Kidney epithelial cell (primary cell): ENCODE results near the gene RAPSN. TPM values are rescaled to one million over a fixed set of nuclear protein-coding genes. Genes with fewer than 3 reads are reported as not detected.

Source experiments
- DNase-seq: peaks from one replicate; pipeline ENCODE4 v3.0.0-alpha.2; 2010; ENCODE audit warnings: low read depth
- H3K27me3 ChIP-seq: 2 replicates; pipeline ENCODE4 v1.6.0; 2011; ENCODE audit warnings: low read length; ENCODE audit not compliant: control insufficient read depth, insufficient read depth
- H3K36me3 ChIP-seq: 2 replicates; pipeline ENCODE4 v1.5.1; 2011; ENCODE audit warnings: low read length; ENCODE audit not compliant: control insufficient read depth, insufficient read depth
- H3K4me3 ChIP-seq: 2 replicates; pipeline ENCODE4 v1.5.1; 2011; ENCODE audit warnings: low read depth, mild to moderate bottlenecking, control low read depth, low read length
- CTCF ChIP-seq: IDR thresholded peaks from 2 replicates; pipeline ENCODE4 v1.5.1; 2011; ENCODE audit warnings: mild to moderate bottlenecking, moderate library complexity, low read length, control low read depth, inconsistent platforms; ENCODE audit not compliant: insufficient read depth, poor library complexity, severe bottlenecking
- total RNA-seq: library from RNA; depleted of rRNA; stranded (reverse); fragments of >200 nt; gene quantifications from 2 replicates; pipeline ENCODE4 v1.2.3, GENCODE V29; 2015

The RAPSN gene
- total RNA-seq, 1 donor from 2014 or later = 0.21 TPM

GRCh38 chr11:47410370-47411264 is 38.3 kb downstream of the RAPSN start:
- Histone ChIP-seq H3K27me3 (no peaks in the 10 kb centered on the region), H3K4me3 (no peak overlapping the region), H3K36me3 (peaks cover 3% of the 10 kb centered on the region)
- TF ChIP-seq CTCF = no peak
- DNase-seq = no peak

GRCh38 chr11:47409440-47410369 is 39.2 kb downstream of the RAPSN start:
- no peak for TF ChIP-seq CTCF

GRCh38 chr11:47408598-47409439 is 40.1 kb downstream of the RAPSN start:
- peak overlapping the region; percentile 80 for H3K4me3 ChIP-seq
- no peak for TF ChIP-seq CTCF
- H3K27me3 ChIP-seq = no peaks in the 10 kb centered on the region
- no peaks in the 10 kb centered on the region for H3K36me3 ChIP-seq
- DNase-seq = peak; percentile 57

More at GRCh38 chr11:47409440-47410369, 39.2 kb downstream of the RAPSN start:
- peak overlapping the region; percentile 80 for H3K4me3 ChIP-seq
- H3K27me3 ChIP-seq = no peaks in the 10 kb centered on the region
- peaks cover 2% of the 10 kb centered on the region for H3K36me3 ChIP-seq
- DNase-seq = no peak

- Histone ChIP-seq H3K27me3 (no peaks in the 10 kb centered on the region), H3K4me3 (peak within 1 kb of the TSS; percentile 80), H3K36me3 (no peaks in the 10 kb centered on the region)
- peak; percentile 65 for DNase-seq
- TF ChIP-seq CTCF = no peak
Observed at GRCh38 chr11:47407746-47408590, 41.0 kb downstream of the RAPSN start, which contains the start of gene SLC39A13. SLC39A13 (plus strand) TSS chr11:47408590; CDS start chr11:47410095, 1,505 bp downstream.
